HepG2 (cell line): ENCODE results near the gene NCDN. TPM values are rescaled to one million over a fixed set of nuclear protein-coding genes. Genes with fewer than 3 reads are reported as not detected.

ENCODE experiments used
- BHLHE40 ChIP-seq: IDR thresholded peaks from 2 replicates; pipeline ENCODE4 v1.6.1; 2011; ENCODE audit warnings: low read length, improper control_type of control experiment
- GPN1 ChIP-seq: sonication (generic); formaldehyde crosslinking; IDR thresholded peaks from 2 replicates; pipeline ENCODE4 v1.5.1; 2020; ENCODE audit warnings: missing genetic modification reagents, borderline replicate concordance
- KLF16 ChIP-seq, 2 experiments: sonication (generic) in 1 of 2; formaldehyde crosslinking in 1 of 2; IDR thresholded peaks; 2 replicates each; pipeline versions ENCODE4 v1.6.1 to v1.8.0; 2016 to 2023; ENCODE audit warnings: missing genetic modification reagents in 2 of 2, missing compliant biosample characterization in 1 of 2
- LRRFIP1 ChIP-seq: sonication (generic); formaldehyde crosslinking; conservative IDR thresholded peaks from 2 replicates; pipeline ENCODE4 v1.4.0; 2020; ENCODE audit warnings: missing genetic modification reagents
- NAIF1 ChIP-seq: sonication (generic); formaldehyde crosslinking; IDR thresholded peaks from 2 replicates; pipeline ENCODE4 v1.5.0; 2020; ENCODE audit warnings: mild to moderate bottlenecking, missing genetic modification reagents, borderline replicate concordance
- NCOA1 ChIP-seq: sonication (generic); formaldehyde crosslinking; IDR thresholded peaks from 2 replicates; pipeline ENCODE4 v1.9.0; 2021; ENCODE audit warnings: missing genetic modification reagents
- NCOR1 ChIP-seq: fragments of 200-600 bp; sonication (generic); IDR thresholded peaks from 2 replicates; pipeline ENCODE4 v1.7.0; 2017; ENCODE audit warnings: antibody characterized with exemption, low read length, borderline replicate concordance
- NFIC ChIP-seq: IDR thresholded peaks from 2 replicates; pipeline ENCODE4 v1.6.1; 2012; ENCODE audit warnings: mild to moderate bottlenecking, low read length, inconsistent platforms
- PCBP1 ChIP-seq: fragments of 200-400 bp; formaldehyde crosslinking; IDR thresholded peaks from 2 replicates; pipeline ENCODE4 v1.6.1; 2017; ENCODE audit warnings: mild to moderate bottlenecking, low read depth, low read length, borderline replicate concordance
- SRSF1 ChIP-seq: fragments of 200-400 bp; formaldehyde crosslinking; optimal IDR thresholded peaks from 2 replicates; pipeline ENCODE3; 2017; ENCODE audit warnings: mild to moderate bottlenecking, low read depth, low read length, moderate library complexity
- U2AF1 ChIP-seq: fragments of 200-400 bp; formaldehyde crosslinking; optimal IDR thresholded peaks from 2 replicates; pipeline ENCODE3; 2017; ENCODE audit warnings: mild to moderate bottlenecking, low read depth, low read length
- ZKSCAN8 ChIP-seq: IDR thresholded peaks from 2 replicates; pipeline ENCODE4 v1.6.1; 2016; ENCODE audit warnings: borderline replicate concordance, missing genetic modification reagents, missing compliant biosample characterization
- ZNF546 ChIP-seq: sonication (generic); formaldehyde crosslinking; conservative IDR thresholded peaks from 2 replicates; pipeline ENCODE4 v1.8.1; 2023; ENCODE audit warnings: mild to moderate bottlenecking, missing genetic modification reagents
- ZNF558 ChIP-seq: sonication (generic); formaldehyde crosslinking; IDR thresholded peaks from 2 replicates; pipeline ENCODE4 v1.9.0; 2022; ENCODE audit warnings: mild to moderate bottlenecking, missing genetic modification reagents, borderline replicate concordance
- ZNF768 ChIP-seq: sonication (generic); formaldehyde crosslinking; IDR thresholded peaks from 2 replicates; pipeline ENCODE4 v1.4.0; 2020; ENCODE audit warnings: missing genetic modification reagents
- polyA plus RNA-seq, 8 experiments: library from polyadenylated mRNA; depleted of rRNA in 3 of 8; stranded (reverse) in 7 of 8; unstranded in 1 of 8; fragments of >200 nt; fragmentation: Illumina TruSeq in 4 of 8; extraction: Trizol in 4 of 8; gene quantifications; 2 replicates each; pipeline versions ENCODE4 v1.2.1 to v1.2.3, GENCODE V29; 2011 to 2016; ENCODE audit warnings: low read depth in 4 of 8, missing spikeins in 1 of 8, mixed read lengths in 1 of 8; ENCODE audit not compliant: insufficient read depth in 1 of 8
- total RNA-seq, 5 experiments: library from RNA; depleted of rRNA; stranded (reverse); fragments of >200 nt; fragmentation: Illumina TruSeq; extraction: Trizol; gene quantifications; 2 replicates each; pipeline ENCODE4 v1.2.3, GENCODE V29; 2016; ENCODE audit warnings: low read depth in 1 of 5

NCDN gene
- total and polyA plus RNA-seq, 2 of the 13 experiments (the other 11 are each of a cell fraction or from before 2014, with no cell fraction given) = 6.6 to 9.3 TPM

- no peak for TF ChIP-seq GPN1 (CRISPR knock-in tag)
- TF ChIP-seq ZKSCAN8 = no peak
- no peak for TF ChIP-seq ZNF546 (CRISPR knock-in tag)
- no peak for TF ChIP-seq KLF16 (CRISPR knock-in tag; IDR thresholded peaks at IDR 0.05)
- peak; percentile 35 for TF ChIP-seq U2AF1
- TF ChIP-seq NCOR1 = peak; percentile 2; the same call in 1 of the 2 replicates
- peak; percentile 9; the same call in 1 of the 2 replicates for TF ChIP-seq ZNF768 (CRISPR knock-in tag)
- TF ChIP-seq NCOA1 = peak; percentile 72; the same call in 1 of the 2 replicates
- no peak for TF ChIP-seq LRRFIP1
- TF ChIP-seq NAIF1 (CRISPR knock-in tag) = no peak
- 0 out of 2 replicates have a peak, but pooled peaks have one; percentile 11 for TF ChIP-seq NFIC
- TF ChIP-seq SRSF1 = no peak
- TF ChIP-seq ZNF558 (CRISPR knock-in tag) = no peak
- TF ChIP-seq BHLHE40 = no peak
- TF ChIP-seq PCBP1 = no peak
Observed at GRCh38 chr1:35556484-35557117, 998 bp upstream of the NCDN start (continued).
